B cell (primary cell): Measurements from ENCODE around the gene DGCR8.
A peak's percentile ranks its signal among the peaks of the same experiment; 100 is the strongest.

Experiments used
- EZH2 ChIP-seq: IDR thresholded peaks from 2 replicates; pipeline ENCODE4 v1.6.1; 2012; ENCODE audit warnings: borderline replicate concordance, low read depth, mild to moderate bottlenecking, moderate library complexity, low read length; ENCODE audit not compliant: insufficient read depth, poor library complexity, severe bottlenecking
- TF ChIP-seq, protein P1 (sequence below): fragments of 200-600 bp; IDR thresholded peaks from one replicate; pipeline ENCODE4 v1.8.0; 2022; ENCODE audit warnings: antibody characterized with exemption, mild to moderate bottlenecking

DNA sequence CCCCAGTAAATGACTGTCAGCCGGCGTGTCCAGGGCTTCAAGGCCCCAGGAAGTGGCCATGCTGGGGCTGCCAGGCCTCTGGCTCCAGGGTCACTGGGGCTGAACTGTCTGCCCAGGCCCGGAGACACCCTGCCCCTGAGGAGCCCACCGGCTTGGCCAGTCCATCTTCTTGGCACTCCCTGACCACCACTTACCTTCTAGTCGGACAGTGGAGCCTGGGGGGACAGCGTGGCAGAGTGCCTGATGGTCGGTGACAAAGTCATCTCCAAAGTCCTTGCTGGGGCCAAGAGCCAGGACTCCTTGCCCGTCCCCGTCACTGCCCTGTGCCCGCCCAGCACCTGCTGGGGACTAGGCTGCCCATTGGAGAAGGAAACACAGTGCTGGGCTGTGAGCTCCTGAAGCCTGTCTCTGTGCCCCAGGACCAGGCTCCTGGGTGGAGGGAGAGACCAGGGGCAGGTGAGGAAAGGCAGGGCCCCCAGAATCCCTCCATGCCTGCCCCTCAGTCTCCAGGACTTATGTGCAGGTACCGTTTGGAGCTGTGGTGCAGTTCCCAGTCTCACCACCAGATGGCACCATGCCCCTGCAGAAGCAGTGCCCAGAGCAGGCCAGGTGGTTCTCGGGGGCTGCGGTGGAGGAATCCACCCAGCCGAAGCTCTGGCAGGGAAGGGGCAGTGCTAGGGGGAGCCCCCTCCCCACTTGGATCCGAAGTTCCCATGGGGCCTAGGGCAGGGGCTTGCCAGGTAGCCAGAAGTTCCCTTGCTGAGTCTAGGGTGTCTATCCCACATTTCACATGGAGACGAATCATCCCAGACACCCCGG lies 76.8 kb downstream of the DGCR8 start:
- TF ChIP-seq, protein P1, sequence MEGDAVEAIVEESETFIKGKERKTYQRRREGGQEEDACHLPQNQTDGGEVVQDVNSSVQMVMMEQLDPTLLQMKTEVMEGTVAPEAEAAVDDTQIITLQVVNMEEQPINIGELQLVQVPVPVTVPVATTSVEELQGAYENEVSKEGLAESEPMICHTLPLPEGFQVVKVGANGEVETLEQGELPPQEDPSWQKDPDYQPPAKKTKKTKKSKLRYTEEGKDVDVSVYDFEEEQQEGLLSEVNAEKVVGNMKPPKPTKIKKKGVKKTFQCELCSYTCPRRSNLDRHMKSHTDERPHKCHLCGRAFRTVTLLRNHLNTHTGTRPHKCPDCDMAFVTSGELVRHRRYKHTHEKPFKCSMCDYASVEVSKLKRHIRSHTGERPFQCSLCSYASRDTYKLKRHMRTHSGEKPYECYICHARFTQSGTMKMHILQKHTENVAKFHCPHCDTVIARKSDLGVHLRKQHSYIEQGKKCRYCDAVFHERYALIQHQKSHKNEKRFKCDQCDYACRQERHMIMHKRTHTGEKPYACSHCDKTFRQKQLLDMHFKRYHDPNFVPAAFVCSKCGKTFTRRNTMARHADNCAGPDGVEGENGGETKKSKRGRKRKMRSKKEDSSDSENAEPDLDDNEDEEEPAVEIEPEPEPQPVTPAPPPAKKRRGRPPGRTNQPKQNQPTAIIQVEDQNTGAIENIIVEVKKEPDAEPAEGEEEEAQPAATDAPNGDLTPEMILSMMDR: peak; percentile 95
- TF ChIP-seq EZH2: no peak
